GM23338 (cell line): ENCODE data around the gene CHST11. TPM values are rescaled to one million over a fixed set of nuclear protein-coding genes. Genes with fewer than 3 reads are reported as not detected.

Experiments used
- ATAC-seq: fragments of 200-7000 bp; cut with Tn5 transposase; 3 replicates; pipeline ENCODE4 v1.9.1; 2020
- DNase-seq: peaks from one replicate; pipeline ENCODE4 v3.0.0-alpha.2; 2015; ENCODE audit warnings: low spot score
- H2AFZ ChIP-seq: fragments of 200-600 bp; sonication (generic); 2 replicates; pipeline ENCODE4 v1.8.0; 2016; ENCODE audit warnings: antibody characterized with exemption, mild to moderate bottlenecking, moderate library complexity
- H3F3A ChIP-seq: fragments of 200-600 bp; sonication (generic); replicated peaks from 2 replicates; pipeline ENCODE4 v1.8.0; 2017; ENCODE audit warnings: antibody characterized with exemption, mixed run types, low read depth
- H3K27ac ChIP-seq: fragments of 200-600 bp; sonication (generic); 2 replicates; pipeline ENCODE4 v1.6.1; 2016; ENCODE audit warnings: low read depth
- H3K27me3 ChIP-seq: fragments of 200-600 bp; sonication (generic); 2 replicates; pipeline ENCODE4 v1.8.0; 2016; ENCODE audit warnings: mild to moderate bottlenecking, mixed run types, moderate library complexity; ENCODE audit not compliant: insufficient read depth
- H3K36me3 ChIP-seq: fragments of 200-600 bp; sonication (generic); 2 replicates; pipeline ENCODE4 v1.8.0; 2016; ENCODE audit warnings: mild to moderate bottlenecking; ENCODE audit not compliant: insufficient read depth
- H3K4me1 ChIP-seq: fragments of 200-600 bp; sonication (generic); 2 replicates; pipeline ENCODE4 v1.8.0; 2016; ENCODE audit warnings: mild to moderate bottlenecking, moderate library complexity; ENCODE audit not compliant: insufficient read depth
- H3K4me2 ChIP-seq: fragments of 200-600 bp; sonication (generic); 2 replicates; pipeline ENCODE4 v1.7.1; 2017; ENCODE audit warnings: mixed run types
- H3K4me3 ChIP-seq: fragments of 200-600 bp; sonication (generic); 2 replicates; pipeline ENCODE4 v1.6.1; 2016; ENCODE audit warnings: mixed run types
- H3K79me2 ChIP-seq: fragments of 200-600 bp; sonication (generic); replicated peaks from 2 replicates; pipeline ENCODE4 v1.8.0; 2017; ENCODE audit warnings: mild to moderate bottlenecking; ENCODE audit not compliant: insufficient read depth
- H3K9me2 ChIP-seq: fragments of 200-600 bp; sonication (generic); 2 replicates; pipeline ENCODE4 v1.8.0; 2017; ENCODE audit not compliant: insufficient read depth
- H4K20me1 ChIP-seq: fragments of 200-600 bp; sonication (generic); replicated peaks from 2 replicates; pipeline ENCODE4 v1.8.0; 2017; ENCODE audit warnings: mild to moderate bottlenecking; ENCODE audit not compliant: insufficient read depth
- H3K27ac Mint-ChIP-seq: 2 replicates; pipeline ENCODE4 v1.8.0; 2020; ENCODE audit warnings: inconsistent platforms, mild to moderate bottlenecking, moderate library complexity, mixed read lengths
- H3K27me3 Mint-ChIP-seq: 3 replicates; pipeline ENCODE4 v1.8.0; 2022; ENCODE audit warnings: low read depth, mild to moderate bottlenecking, moderate library complexity, mixed read lengths, inconsistent platforms; ENCODE audit not compliant: insufficient read depth, poor library complexity
- H3K36me3 Mint-ChIP-seq: 3 replicates; pipeline ENCODE4 v1.8.0; 2021; ENCODE audit warnings: low read depth, mild to moderate bottlenecking, inconsistent platforms, moderate library complexity, mixed read lengths
- H3K4me1 Mint-ChIP-seq: 3 replicates; pipeline ENCODE4 v1.8.0; 2020; ENCODE audit warnings: mild to moderate bottlenecking, inconsistent platforms, mixed read lengths
- H3K4me3 Mint-ChIP-seq: 3 replicates; pipeline ENCODE4 v1.8.0; 2021; ENCODE audit warnings: moderate library complexity, mild to moderate bottlenecking, inconsistent platforms, mixed read lengths
- H3K9me3 Mint-ChIP-seq: 3 replicates; pipeline ENCODE4 v1.8.0; 2020; ENCODE audit warnings: moderate library complexity, mild to moderate bottlenecking, inconsistent platforms, mixed read lengths
- CREB1 ChIP-seq: fragments of 250-450 bp; sonication (Bioruptor Pico); IDR thresholded peaks from 2 replicates; pipeline ENCODE4 v1.5.0; 2020; ENCODE audit warnings: low read depth, mild to moderate bottlenecking, moderate library complexity
- EZH2 ChIP-seq: fragments of 200-600 bp; sonication (generic); IDR thresholded peaks from one replicate; pipeline ENCODE4 v1.8.0; 2017; ENCODE audit warnings: antibody characterized with exemption, mild to moderate bottlenecking, low read depth; ENCODE audit not compliant: unreplicated experiment
- NANOG ChIP-seq: IDR thresholded peaks from 2 replicates; pipeline ENCODE4 v1.6.1; 2016; ENCODE audit warnings: antibody characterized with exemption, borderline replicate concordance
- POLR2AphosphoS5 ChIP-seq: IDR thresholded peaks from 2 replicates; pipeline ENCODE4 v1.6.1; 2016; ENCODE audit warnings: antibody characterized with exemption, low read depth
- ZNF114 ChIP-seq: fragments of 250-450 bp; sonication (Bioruptor Pico); IDR thresholded peaks from 2 replicates; pipeline ENCODE4 v1.5.0; 2020; ENCODE audit warnings: mild to moderate bottlenecking, moderate library complexity
- ZNF331 ChIP-seq: fragments of 250-450 bp; sonication (Bioruptor Pico); IDR thresholded peaks from 2 replicates; pipeline ENCODE4 v1.5.0; 2020; ENCODE audit warnings: low read depth, mild to moderate bottlenecking, moderate library complexity
- ZNF462 ChIP-seq: fragments of 250-450 bp; sonication (Bioruptor Pico); IDR thresholded peaks from 2 replicates; pipeline ENCODE4 v1.5.0; 2020; ENCODE audit warnings: mild to moderate bottlenecking, moderate library complexity
- polyA plus RNA-seq: library from polyadenylated mRNA; unstranded; fragments of >200 nt; fragmentation: Nextera tagmentation; extraction: Ambion mirVana; gene quantifications from 2 replicates; pipeline ENCODE4 v1.2.1, GENCODE V29; 2016
- total RNA-seq: library from RNA; depleted of rRNA; stranded (reverse); fragments of >200 nt; shearing (Covaris generic); gene quantifications from 2 replicates; pipeline ENCODE4 v1.2.3, GENCODE V29; 2014
- TF ChIP-seq, protein P1 (sequence below): IDR thresholded peaks from one replicate; pipeline ENCODE4 v1.6.1; 2018; ENCODE audit warnings: antibody characterized with exemption; ENCODE audit not compliant: unreplicated experiment
- TF ChIP-seq, protein P2 (sequence below): IDR thresholded peaks from 2 replicates; pipeline ENCODE4 v1.6.1; 2016; ENCODE audit warnings: antibody characterized with exemption
- TF ChIP-seq, protein P3 (sequence below), 2 experiments: fragments of 200-600 bp in 1 of 2; sonication (generic) in 1 of 2; conservative IDR thresholded peaks; 2 replicates each; pipeline versions ENCODE4 v1.5.1 to v1.6.1; 2016 to 2017; ENCODE audit warnings: antibody characterized with exemption in 2 of 2, low read depth in 2 of 2, mild to moderate bottlenecking in 2 of 2, moderate library complexity in 1 of 2

Gene CHST11
- total and polyA plus RNA-seq, 2 experiments from 2014 or later, result 7.7 to 25.7 TPM

- Histone ChIP-seq H3K9me2 (no peaks in the 10 kb centered on the region), H4K20me1 (no peaks in the 10 kb centered on the region), H3K4me3 (no peak overlapping the region), H3K36me3 (no peaks in the 10 kb centered on the region), H2AFZ (no peak overlapping the region), H3K4me2 (peak overlapping the region; percentile 74), H3K4me1 (peaks cover 32% of the 10 kb centered on the region), H3K79me2 (no peaks in the 10 kb centered on the region), H3F3A (no peaks in the 10 kb centered on the region), H3K27ac (no peak overlapping the region), H3K27me3 (no peaks in the 10 kb centered on the region)
- peaks cover 14% of the 10 kb centered on the region for H3K27me3 Mint-ChIP-seq
- no peak overlapping the region for H3K4me3 Mint-ChIP-seq
- no peak for ATAC-seq
- no peaks in the 10 kb centered on the region for H3K36me3 Mint-ChIP-seq
- no peak for DNase-seq
- H3K9me3 Mint-ChIP-seq, result no peaks in the 10 kb centered on the region
- TF ChIP-seq EZH2 (no peak), ZNF331 (CRISPR knock-in tag) (no peak), CREB1 (CRISPR knock-in tag) (no peak), NANOG (no peak), ZNF462 (CRISPR knock-in tag) (no peak), ZNF114 (CRISPR knock-in tag) (no peak), POLR2AphosphoS5 (no peak)
- TF ChIP-seq, protein P1, sequence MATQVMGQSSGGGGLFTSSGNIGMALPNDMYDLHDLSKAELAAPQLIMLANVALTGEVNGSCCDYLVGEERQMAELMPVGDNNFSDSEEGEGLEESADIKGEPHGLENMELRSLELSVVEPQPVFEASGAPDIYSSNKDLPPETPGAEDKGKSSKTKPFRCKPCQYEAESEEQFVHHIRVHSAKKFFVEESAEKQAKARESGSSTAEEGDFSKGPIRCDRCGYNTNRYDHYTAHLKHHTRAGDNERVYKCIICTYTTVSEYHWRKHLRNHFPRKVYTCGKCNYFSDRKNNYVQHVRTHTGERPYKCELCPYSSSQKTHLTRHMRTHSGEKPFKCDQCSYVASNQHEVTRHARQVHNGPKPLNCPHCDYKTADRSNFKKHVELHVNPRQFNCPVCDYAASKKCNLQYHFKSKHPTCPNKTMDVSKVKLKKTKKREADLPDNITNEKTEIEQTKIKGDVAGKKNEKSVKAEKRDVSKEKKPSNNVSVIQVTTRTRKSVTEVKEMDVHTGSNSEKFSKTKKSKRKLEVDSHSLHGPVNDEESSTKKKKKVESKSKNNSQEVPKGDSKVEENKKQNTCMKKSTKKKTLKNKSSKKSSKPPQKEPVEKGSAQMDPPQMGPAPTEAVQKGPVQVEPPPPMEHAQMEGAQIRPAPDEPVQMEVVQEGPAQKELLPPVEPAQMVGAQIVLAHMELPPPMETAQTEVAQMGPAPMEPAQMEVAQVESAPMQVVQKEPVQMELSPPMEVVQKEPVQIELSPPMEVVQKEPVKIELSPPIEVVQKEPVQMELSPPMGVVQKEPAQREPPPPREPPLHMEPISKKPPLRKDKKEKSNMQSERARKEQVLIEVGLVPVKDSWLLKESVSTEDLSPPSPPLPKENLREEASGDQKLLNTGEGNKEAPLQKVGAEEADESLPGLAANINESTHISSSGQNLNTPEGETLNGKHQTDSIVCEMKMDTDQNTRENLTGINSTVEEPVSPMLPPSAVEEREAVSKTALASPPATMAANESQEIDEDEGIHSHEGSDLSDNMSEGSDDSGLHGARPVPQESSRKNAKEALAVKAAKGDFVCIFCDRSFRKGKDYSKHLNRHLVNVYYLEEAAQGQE, result no peak
- TF ChIP-seq, protein P2, sequence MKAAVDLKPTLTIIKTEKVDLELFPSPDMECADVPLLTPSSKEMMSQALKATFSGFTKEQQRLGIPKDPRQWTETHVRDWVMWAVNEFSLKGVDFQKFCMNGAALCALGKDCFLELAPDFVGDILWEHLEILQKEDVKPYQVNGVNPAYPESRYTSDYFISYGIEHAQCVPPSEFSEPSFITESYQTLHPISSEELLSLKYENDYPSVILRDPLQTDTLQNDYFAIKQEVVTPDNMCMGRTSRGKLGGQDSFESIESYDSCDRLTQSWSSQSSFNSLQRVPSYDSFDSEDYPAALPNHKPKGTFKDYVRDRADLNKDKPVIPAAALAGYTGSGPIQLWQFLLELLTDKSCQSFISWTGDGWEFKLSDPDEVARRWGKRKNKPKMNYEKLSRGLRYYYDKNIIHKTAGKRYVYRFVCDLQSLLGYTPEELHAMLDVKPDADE, result no peak
- TF ChIP-seq, protein P3, sequence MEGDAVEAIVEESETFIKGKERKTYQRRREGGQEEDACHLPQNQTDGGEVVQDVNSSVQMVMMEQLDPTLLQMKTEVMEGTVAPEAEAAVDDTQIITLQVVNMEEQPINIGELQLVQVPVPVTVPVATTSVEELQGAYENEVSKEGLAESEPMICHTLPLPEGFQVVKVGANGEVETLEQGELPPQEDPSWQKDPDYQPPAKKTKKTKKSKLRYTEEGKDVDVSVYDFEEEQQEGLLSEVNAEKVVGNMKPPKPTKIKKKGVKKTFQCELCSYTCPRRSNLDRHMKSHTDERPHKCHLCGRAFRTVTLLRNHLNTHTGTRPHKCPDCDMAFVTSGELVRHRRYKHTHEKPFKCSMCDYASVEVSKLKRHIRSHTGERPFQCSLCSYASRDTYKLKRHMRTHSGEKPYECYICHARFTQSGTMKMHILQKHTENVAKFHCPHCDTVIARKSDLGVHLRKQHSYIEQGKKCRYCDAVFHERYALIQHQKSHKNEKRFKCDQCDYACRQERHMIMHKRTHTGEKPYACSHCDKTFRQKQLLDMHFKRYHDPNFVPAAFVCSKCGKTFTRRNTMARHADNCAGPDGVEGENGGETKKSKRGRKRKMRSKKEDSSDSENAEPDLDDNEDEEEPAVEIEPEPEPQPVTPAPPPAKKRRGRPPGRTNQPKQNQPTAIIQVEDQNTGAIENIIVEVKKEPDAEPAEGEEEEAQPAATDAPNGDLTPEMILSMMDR (conservative IDR thresholded peaks at IDR 0.05; ENCODE audit: low read depth in 2 of 2), result no peak
- peaks cover 61% of the 10 kb centered on the region for H3K4me1 Mint-ChIP-seq
- no peak overlapping the region for H3K27ac Mint-ChIP-seq
These were observed 253.1 kb downstream of the CHST11 start for GRCh38 chr12:104709692-104710435.
